Limb (tissue), 2 donors: ENCODE measurements around the gene DPP10.

Experiments used
- DNase-seq, 2 donors: peaks; one replicate each; pipeline ENCODE4 v3.0.0-alpha.2; 2016; ENCODE audit errors: extremely low spot score in 2 of 2

Gene DPP10

DNA sequence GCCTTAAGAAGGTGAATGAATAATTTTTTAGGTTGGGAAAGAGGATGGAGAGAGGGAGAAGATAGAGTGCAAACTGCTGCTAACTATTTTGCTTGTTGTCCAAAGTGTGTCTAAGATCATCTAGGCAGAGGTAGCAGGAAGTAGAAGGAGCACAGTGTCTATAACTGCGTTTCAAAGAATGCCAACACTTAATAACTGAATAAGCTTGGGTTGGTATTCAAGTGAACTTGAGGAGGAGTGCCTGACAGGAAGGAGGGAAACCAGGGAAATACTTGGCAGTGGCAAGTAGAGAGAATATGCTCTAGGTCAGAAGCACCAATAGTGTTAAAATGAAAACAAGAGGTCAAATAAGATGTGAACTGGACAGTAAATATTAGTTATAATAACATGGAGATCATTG, 155.9 kb downstream of the DPP10 start:
- DNase-seq: no peak

GRCh38 chr2:114609203-114609602, 166.8 kb downstream of the DPP10 start:
- no peak for DNase-seq

- DNase-seq: no peak
Measured at GRCh38 chr2:114609801-114610200, 167.4 kb downstream of the DPP10 start.

GRCh38 chr2:114610677-114611076, 168.2 kb downstream of the DPP10 start:
- DNase-seq: no peak

DNA sequence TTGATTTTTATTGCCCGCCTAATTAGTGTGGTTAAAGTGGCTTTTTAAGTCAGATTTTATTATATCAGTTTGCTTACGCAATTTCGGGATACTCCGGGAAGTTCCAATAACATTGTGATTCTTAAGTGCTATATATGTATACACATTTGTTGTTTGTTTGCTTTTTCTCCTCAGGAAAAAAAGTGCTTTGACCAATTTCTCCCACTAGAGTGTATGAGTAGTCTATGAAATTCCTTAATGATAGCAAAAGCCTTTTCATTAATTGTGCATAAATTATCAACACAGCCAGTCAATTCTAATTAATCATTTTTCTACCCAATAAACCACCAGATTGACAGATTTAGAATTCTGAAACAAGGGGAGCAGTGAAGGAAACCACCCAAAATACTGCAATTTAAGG, 172.2 kb downstream of the DPP10 start:
- no peak for DNase-seq

DNA sequence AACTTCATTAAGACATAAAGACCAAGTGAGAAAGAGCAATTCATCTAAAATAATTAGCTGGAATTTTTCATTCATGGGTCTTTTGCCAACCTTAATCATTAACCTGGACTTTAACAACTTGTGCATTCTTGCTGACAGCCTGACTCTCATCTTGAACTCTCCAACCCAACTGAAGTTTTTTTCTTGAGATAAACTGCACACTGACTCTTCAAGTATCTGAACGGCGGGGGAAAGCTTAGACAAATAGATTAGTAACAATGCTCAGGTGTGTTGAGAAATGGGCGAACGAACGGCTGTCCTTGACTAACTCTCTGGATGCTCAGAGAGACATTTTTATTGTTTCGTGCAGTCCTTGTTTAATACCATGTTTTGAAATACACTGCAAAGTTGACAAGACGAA, 186.0 kb downstream of the DPP10 start:
- no peak for DNase-seq

- no peak for DNase-seq
Measured at GRCh38 chr2:114631146-114631545, 188.7 kb downstream of the DPP10 start.

DNA sequence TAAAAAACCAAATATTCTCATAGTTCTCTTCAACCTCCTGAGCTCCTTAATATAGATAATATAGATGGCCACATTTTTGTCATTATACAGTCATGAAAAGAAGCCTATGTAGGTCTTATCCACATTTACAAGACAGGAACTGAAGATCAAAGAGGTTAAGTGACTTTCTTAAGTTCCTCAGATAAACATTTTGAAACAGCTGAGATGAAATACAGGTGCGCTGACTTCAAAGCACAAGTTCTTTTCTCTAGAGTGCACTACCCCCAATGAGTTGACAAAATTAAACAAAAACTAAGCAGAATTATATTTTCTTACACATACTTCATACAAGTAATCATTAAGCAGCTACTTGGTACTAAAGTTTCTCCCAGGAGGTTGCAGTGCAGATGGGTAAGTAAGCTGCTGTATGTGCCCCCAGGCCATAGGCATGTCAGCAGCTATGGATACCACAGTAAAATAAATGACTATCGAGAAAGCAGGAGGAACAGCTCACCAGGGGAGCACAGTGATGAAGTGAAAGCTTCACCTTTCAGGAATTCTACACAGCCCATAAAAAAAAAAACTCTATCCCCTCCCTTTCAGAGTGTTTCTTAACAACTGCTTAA, 199.8 kb downstream of the DPP10 start:
- no peak for DNase-seq

GRCh38 chr2:114642988-114643553, 200.6 kb downstream of the DPP10 start:
- DNase-seq: no peak

- no peak for DNase-seq
Measured at GRCh38 chr2:114651933-114652332, 209.5 kb downstream of the DPP10 start.

DNA sequence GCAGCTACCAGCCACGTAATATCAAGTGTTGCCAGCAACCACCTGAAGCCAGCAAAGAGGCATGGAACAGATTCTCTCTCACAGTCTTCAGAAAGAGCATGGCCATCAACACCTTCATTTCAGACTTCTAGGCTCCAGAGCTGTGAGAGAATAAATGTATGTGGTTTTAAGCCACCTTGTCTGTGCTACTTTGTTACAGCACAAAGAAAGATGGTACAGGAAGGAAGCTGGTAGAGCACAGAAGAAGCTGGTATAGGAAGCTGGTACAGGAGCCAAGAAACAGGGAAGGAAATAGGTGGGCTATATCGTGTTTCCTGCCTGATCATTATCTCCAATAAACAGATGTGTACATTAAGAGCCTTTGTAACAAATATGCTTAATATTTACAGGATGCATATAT, 217.4 kb downstream of the DPP10 start:
- no peak for DNase-seq

DNA sequence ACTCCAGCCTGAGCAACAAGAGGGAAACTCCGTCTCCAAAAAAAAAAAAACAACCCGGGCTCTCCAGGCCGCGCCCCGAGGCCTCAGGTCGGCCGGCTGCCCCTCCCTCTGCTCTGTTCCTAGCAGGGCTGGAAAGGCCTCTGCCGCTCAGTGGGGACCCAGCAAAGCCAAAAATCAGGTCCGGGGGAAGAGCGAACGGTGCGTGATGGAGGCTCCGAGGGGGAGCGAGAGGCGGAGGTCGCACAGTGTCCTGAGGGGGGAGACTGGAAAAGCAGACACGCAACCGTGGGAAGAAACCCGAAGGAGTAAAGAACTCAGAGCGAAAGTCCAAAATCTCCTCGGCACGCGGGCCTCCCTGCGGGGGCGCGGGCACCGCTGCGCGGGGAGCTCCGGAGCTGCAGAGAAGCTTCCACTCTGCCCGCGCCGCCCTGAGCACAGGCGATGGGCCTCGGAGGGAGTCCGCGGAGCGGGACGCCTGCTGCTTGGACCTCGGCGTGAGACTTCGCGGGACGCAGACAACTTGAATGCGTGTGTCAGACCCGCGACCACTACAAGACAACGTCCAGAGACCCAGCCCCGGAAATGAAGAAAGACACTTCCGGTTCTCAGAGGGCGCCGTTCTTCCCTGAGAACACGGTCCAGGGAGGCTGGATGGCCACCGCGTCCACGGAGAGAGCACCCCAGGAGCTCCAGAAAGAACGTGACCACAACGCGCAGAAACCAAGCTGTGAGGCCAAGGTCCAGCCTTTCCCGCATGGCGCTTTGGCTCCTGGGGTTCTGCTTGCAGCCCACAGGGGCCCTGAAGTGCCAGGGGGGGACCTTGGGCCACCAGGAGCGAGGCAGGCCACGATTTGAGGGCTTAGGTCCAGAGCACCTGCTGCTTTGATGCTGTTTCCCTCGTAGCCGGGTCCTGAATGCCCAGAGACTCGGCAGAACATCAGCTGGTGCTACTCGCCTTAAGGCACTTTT, 219.8 kb downstream of the DPP10 start:
- DNase-seq: peak; percentile 8 to 71

DNA sequence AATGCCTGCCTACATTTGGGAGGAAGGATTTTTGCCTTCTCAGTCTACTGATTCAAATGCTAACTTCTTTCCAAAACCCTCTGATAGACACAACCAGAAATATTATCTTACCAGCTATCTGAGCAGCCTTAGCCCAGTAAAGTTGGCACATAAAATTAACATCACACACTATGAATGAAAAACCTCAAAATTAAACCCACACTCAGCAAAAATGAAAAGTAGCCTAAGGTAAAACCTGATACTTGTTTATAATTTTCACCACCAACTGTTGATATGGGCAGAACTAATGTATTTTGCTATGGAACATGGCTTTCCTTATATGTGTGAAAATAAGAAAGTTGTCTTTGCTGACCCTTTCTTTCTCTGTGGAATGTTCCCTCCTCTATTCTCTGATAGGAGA, 226.0 kb downstream of the DPP10 start:
- no peak for DNase-seq

GRCh38 chr2:114683251-114683650, 240.8 kb downstream of the DPP10 start:
- no peak for DNase-seq

DNA sequence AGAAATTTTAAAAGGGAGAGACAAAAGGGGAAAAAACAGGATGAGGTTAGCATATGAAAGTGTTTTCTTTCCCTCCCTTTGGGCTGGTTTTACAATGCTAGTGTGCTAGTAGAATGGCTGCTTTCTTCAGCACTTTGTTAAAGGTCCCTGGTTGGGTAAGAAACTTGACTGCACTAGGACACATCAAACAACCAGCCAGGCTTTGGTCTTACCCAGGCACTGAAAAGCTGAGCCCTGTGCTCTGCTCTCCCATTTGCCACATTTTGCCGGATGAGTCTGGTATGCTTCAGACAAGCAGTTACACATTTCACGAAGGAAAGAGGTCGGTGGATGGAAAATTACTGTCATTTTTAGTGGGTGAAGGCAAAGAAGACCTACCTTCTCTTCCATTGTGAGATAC, 242.0 kb downstream of the DPP10 start:
- DNase-seq: no peak

- no peak for DNase-seq
Measured at GRCh38 chr2:114685102-114685501, 242.7 kb downstream of the DPP10 start.

GRCh38 chr2:114688241-114688640, 245.8 kb downstream of the DPP10 start:
- no peak for DNase-seq

DNA sequence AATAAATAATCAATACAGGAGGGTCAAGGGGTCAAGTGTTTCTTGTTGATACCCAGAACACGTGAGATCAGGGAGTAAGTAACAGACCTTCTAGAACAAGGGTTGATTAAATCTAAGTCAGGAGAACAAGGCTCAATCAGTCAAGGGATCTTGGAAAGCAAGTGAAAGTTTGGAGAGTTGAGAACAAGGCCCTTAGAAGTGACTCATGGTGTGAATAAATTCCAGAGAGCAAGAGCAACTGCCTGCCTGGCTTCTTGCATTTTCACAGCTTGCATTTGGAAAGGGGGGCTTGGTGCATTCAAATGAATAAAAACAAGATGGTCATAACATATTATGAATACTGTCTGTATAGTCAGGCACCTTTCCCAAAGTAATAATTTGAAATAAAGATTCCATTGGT, 256.1 kb downstream of the DPP10 start:
- no peak for DNase-seq

- no peak for DNase-seq
Measured at GRCh38 chr2:114699423-114699944, 257.0 kb downstream of the DPP10 start.

DNA sequence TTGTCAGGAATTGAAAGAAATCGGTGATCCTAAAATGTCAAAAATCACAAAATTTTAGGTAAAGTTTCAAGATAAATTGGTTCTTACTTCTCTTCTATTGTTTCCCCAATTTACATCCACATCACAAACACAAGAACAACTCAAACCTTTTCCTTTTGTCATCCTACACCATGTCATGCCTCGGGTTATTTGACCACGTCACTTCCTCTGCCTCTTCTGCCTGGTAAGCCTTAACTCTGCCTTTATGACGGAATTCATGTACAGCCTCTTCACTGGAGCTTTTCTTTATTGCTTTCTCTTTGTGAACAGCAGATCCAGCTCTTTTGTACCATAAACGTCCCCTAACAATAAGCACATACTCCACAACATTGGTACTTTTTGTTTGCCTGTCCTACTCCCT, 258.0 kb downstream of the DPP10 start:
- no peak for DNase-seq

DNA sequence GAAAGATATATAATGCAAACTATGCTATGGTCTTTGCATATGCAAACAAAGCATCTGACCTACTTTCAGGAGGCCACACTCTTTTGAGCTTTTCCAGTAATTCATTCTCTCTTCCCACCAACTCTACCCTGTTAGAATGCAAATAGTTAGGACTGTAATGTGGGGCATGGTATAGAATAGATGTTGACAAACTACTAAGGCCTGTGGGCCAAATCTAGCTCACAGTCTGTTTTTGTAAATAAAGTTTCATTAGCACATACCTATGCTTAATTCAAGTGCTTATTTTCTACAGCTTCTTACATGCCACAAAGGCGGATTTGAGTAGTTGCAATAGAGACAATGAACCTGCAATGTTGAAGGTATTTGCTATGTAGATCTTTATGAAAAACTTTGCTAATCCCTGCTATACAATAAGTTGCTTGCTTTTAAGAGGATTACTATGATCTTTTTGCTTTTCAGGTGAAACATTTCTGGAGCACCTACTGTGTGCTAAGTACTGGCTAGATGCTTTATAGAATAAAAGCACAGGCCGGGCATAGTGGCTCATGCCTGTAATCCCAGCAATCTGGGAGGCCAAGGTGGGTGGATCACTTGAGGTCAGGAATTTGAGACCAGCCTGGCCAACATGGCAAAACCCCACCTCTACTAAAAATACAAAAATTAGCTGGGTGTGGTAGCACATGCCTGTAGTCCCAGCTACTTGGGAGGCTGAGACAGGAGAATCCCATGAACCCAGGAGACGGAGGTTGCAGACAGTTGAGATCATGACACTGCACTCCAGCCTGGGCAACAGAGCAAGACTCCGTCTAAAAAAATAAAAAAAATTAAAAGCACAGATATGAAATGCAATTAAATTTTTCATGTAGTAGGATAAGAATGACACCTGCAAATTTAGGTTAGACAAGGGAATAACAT, 267.8 kb downstream of the DPP10 start:
- DNase-seq: no peak
